Measurements from ENCODE around the gene TBC1D22A. TPM values are rescaled to one million over a fixed set of nuclear protein-coding genes. Genes with fewer than 3 reads are reported as not detected.

Gene TBC1D22A
- total and polyA plus RNA-seq, 8 donors, result 12.0 to 17.6 (median 15.3) TPM

- Histone ChIP-seq H3K36me3 (no peaks in the 10 kb centered on the region), H3K9me3 (no peaks in the 10 kb centered on the region), H3K4me1 (peaks cover 0 to 7% (median 4%) of the 10 kb centered on the region in 3 donors), H3K4me3 (no peak overlapping the region), H3K27ac (no peak overlapping the region), H3K27me3 (no peaks in the 10 kb centered on the region)
- intact Hi-C loops (cut with DNase I), result no loop called here
- no peak for TF ChIP-seq CTCF (IDR thresholded peaks at IDR 0.05)
- DNase-seq (no peak), FAIRE-seq (no peak), ATAC-seq (no peak)
- 89 to 95% methylated on average over 14 of the region's 14 CpGs for WGBS, 2 donors
Observed at GRCh38 chr22:47067911-47068625, 305.6 kb downstream of the TBC1D22A start.

- Histone ChIP-seq H3K9me3 (no peaks in the 10 kb centered on the region), H3K4me1 (peaks cover 0 to 7% (median 4%) of the 10 kb centered on the region in 3 donors), H3K27me3 (no peaks in the 10 kb centered on the region), H3K27ac (no peak overlapping the region), H3K4me3 (no peak overlapping the region), H3K36me3 (no peaks in the 10 kb centered on the region)
- intact Hi-C loops (cut with DNase I), result no loop called here
- DNase-seq (no peak), ATAC-seq (no peak), FAIRE-seq (no peak)
- no peak for TF ChIP-seq CTCF (IDR thresholded peaks at IDR 0.05)
- WGBS, 2 donors, result 93 to 94% methylated on average over 5 of the region's 5 CpGs
Observed at GRCh38 chr22:47068626-47068996, 306.2 kb downstream of the TBC1D22A start.

GRCh38 chr22:47069270-47069669, 306.8 kb downstream of the TBC1D22A start:
- no peaks in the 10 kb centered on the region for H3K36me3 ChIP-seq
- intact Hi-C loops (cut with DNase I), result no loop called here
- 96 to 97% methylated on average over 14 of the region's 14 CpGs for WGBS, 2 donors
- no peaks in the 10 kb centered on the region for H3K9me3 ChIP-seq
- no peak for TF ChIP-seq CTCF (IDR thresholded peaks at IDR 0.05)
- FAIRE-seq (no peak), ATAC-seq (no peak), DNase-seq (no peak)
- no peak overlapping the region for H3K4me3 ChIP-seq
- H3K27ac ChIP-seq, result no peak overlapping the region
- no peaks in the 10 kb centered on the region for H3K27me3 ChIP-seq
- peaks cover 0 to 7% (median 4%) of the 10 kb centered on the region in 3 donors for H3K4me1 ChIP-seq

- no peak for TF ChIP-seq CTCF (IDR thresholded peaks at IDR 0.05)
- WGBS, 2 donors, result 36 to 45% methylated on average over 11 of the region's 11 CpGs
- peak in 1 of 6 donors; percentile 57 for DNase-seq
- Histone ChIP-seq H3K27me3 (no peaks in the 10 kb centered on the region), H3K4me3 (no peak overlapping the region), H3K27ac (peak overlapping the region in 1 of 4 donors; percentile 66), H3K9me3 (no peaks in the 10 kb centered on the region), H3K4me1 (peaks cover 0 to 7% (median 4%) of the 10 kb centered on the region in 3 donors), H3K36me3 (no peaks in the 10 kb centered on the region)
- no peak for FAIRE-seq
- ATAC-seq, result peak; percentile 67 to 82 (median 69)
- intact Hi-C loops (cut with DNase I), result no loop called here
Observed at GRCh38 chr22:47071078-47071806, 308.8 kb downstream of the TBC1D22A start.
